DOHH2 (cell line): Measurements from ENCODE around the gene FCER1G.
"Not testable (repeated sequence)": the region's sequence is repeated elsewhere in the genome, so short reads cannot be mapped to it uniquely, and the experiment has no call there.

Experiments used
- H3F3A ChIP-seq: fragments of 200-600 bp; sonication (generic), shearing (Covaris generic); 2 replicates; pipeline ENCODE4 v1.6.0; 2016; ENCODE audit warnings: antibody characterized with exemption, mild to moderate bottlenecking; ENCODE audit not compliant: control insufficient read depth, insufficient read depth
- H3K27ac ChIP-seq: fragments of 200-600 bp; sonication (generic); 2 replicates; pipeline ENCODE4 v1.5.1; 2014; ENCODE audit warnings: low read depth, mild to moderate bottlenecking, low read length, moderate library complexity
- H3K27me3 ChIP-seq: fragments of 200-600 bp; sonication (generic); 2 replicates; pipeline ENCODE4 v1.6.1; 2014; ENCODE audit warnings: mild to moderate bottlenecking, low read length, mixed read lengths; ENCODE audit not compliant: control insufficient read depth
- H3K36me3 ChIP-seq: fragments of 200-600 bp; sonication (generic); 2 replicates; pipeline ENCODE4 v1.6.1; 2014; ENCODE audit warnings: mild to moderate bottlenecking, low read length, moderate library complexity, mixed read lengths; ENCODE audit not compliant: control insufficient read depth
- H3K4me1 ChIP-seq: fragments of 200-600 bp; sonication (generic); 2 replicates; pipeline ENCODE4 v1.6.1; 2014; ENCODE audit warnings: mild to moderate bottlenecking, low read length, mixed read lengths; ENCODE audit not compliant: control insufficient read depth
- H3K4me2 ChIP-seq: fragments of 200-600 bp; sonication (generic); 2 replicates; pipeline ENCODE4 v1.6.0; 2014; ENCODE audit warnings: mild to moderate bottlenecking, low read length, moderate library complexity
- H3K4me3 ChIP-seq: fragments of 200-600 bp; sonication (generic); 2 replicates; pipeline ENCODE4 v1.5.1; 2014; ENCODE audit warnings: mild to moderate bottlenecking, low read length, mixed read lengths
- H3K79me2 ChIP-seq: fragments of 200-600 bp; sonication (generic); 2 replicates; pipeline ENCODE4 v1.6.1; 2014; ENCODE audit warnings: mild to moderate bottlenecking, low read length, mixed read lengths; ENCODE audit not compliant: control insufficient read depth
- H3K9me2 ChIP-seq: fragments of 200-600 bp; sonication (generic); replicated peaks from 2 replicates; pipeline ENCODE4 v1.6.1; 2014; ENCODE audit warnings: mild to moderate bottlenecking, low read length, mixed read lengths; ENCODE audit not compliant: control insufficient read depth
- H3K9me3 ChIP-seq: fragments of 200-600 bp; sonication (generic); 2 replicates; pipeline ENCODE4 v1.6.1; 2014; ENCODE audit warnings: antibody characterized with exemption, low read length, mixed read lengths; ENCODE audit not compliant: control insufficient read depth, insufficient read depth
- H4K20me1 ChIP-seq: fragments of 200-600 bp; sonication (generic); 2 replicates; pipeline ENCODE4 v1.6.0; 2014; ENCODE audit warnings: low read depth, mild to moderate bottlenecking, antibody characterized with exemption, low read length, moderate library complexity; ENCODE audit not compliant: control insufficient read depth, insufficient read depth
- CTCF ChIP-seq: fragments of 200-600 bp; sonication (generic); IDR thresholded peaks from one replicate; pipeline ENCODE4 v1.5.1; 2014; ENCODE audit warnings: antibody characterized with exemption, mild to moderate bottlenecking, low read depth, low read length; ENCODE audit not compliant: poor library complexity, severe bottlenecking
- EZH2phosphoT487 ChIP-seq: fragments of 200-600 bp; sonication (generic); IDR thresholded peaks from 2 replicates; pipeline ENCODE4 v1.6.1; 2017; ENCODE audit warnings: borderline replicate concordance, mild to moderate bottlenecking, antibody characterized with exemption, low read length, moderate library complexity, mixed read lengths

FCER1G gene

DNA sequence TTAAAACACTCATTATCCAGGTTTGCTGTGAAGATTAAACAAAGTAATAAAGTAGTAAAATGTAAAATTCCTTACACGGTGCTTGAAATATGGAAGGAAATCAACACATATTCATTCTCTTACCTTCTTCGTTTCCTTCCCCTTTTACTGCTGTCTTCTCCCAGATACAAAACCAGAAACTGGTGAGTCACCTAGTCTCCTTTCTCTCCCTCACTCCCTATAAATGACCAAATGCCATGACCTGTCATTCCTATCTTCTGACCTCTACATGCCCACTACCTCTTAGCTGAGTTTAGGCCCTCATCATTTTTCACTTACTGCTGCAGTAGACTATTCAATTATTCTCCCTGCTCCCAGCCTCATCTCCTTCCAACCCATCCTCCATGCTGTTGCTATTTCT, 27.2 kb downstream of the FCER1G start:
- Histone ChIP-seq H3K9me2 (no peaks in the 10 kb centered on the region), H3K4me2 (no peak overlapping the region), H3K9me3 (no peaks in the 10 kb centered on the region), H3F3A (no peaks in the 10 kb centered on the region), H4K20me1 (no peaks in the 10 kb centered on the region), H3K27me3 (no peaks in the 10 kb centered on the region), H3K79me2 (no peaks in the 10 kb centered on the region), H3K36me3 (no peaks in the 10 kb centered on the region), H3K4me3 (no peak overlapping the region), H3K4me1 (peaks cover 7% of the 10 kb centered on the region; the same call in 1 of the 2 replicates), H3K27ac (no peak overlapping the region)
- TF ChIP-seq EZH2phosphoT487 = no peak
- TF ChIP-seq CTCF = no peak

DNA sequence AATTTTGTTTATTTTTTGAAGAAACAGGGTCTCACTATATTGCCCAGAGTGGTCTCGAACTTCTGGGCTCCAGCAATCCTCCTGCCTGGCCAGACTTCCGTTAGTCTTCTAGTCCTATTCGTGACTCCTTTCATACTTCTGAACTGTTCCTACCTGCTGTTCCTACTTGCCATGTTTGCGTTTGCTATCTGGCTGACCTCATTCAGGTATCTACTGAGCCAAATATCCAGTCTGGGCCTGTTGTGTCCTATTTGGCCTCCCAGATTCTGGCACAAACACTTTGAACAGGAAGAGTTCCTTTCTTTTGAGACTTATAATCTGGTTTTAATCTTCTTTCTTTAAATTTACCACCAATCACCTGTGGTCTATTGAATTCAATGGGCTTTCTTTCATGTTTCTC, 29.8 kb downstream of the FCER1G start:
- Histone ChIP-seq H3K27ac (no peak overlapping the region), H3K79me2 (no peaks in the 10 kb centered on the region), H4K20me1 (no peaks in the 10 kb centered on the region), H3K4me3 (no peak overlapping the region), H3K9me2 (no peaks in the 10 kb centered on the region), H3K4me2 (no peak overlapping the region), H3K36me3 (no peaks in the 10 kb centered on the region), H3F3A (no peaks in the 10 kb centered on the region), H3K27me3 (no peaks in the 10 kb centered on the region), H3K9me3 (no peaks in the 10 kb centered on the region), H3K4me1 (peaks cover 7% of the 10 kb centered on the region; the same call in 1 of the 2 replicates)
- TF ChIP-seq EZH2phosphoT487 = no peak
- no peak for TF ChIP-seq CTCF

DNA sequence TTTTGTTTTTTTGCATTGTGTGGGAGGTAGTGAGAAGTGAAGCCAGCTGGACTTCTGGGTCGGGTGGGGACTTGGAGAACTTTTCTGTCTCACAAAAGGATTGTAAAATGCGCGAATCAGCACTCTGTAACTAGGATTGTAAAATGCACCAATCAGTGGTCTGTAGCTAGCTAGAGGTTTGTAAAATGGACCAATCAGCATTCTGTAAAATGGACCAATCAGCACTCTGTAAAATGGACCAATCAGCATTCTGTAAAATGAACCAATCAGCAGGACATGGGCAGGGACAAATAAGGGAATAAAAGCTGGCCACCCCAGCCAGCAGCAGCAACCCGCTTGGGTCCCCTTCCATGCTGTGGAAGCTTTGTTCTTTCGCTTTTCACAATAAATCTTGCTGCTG, 35.0 kb downstream of the FCER1G start:
- not testable (repeated sequence) for H3K9me3 ChIP-seq, H3K4me3 ChIP-seq, H3K27me3 ChIP-seq, H3K9me2 ChIP-seq, H3K4me2 ChIP-seq, H3K79me2 ChIP-seq, H4K20me1 ChIP-seq, H3K27ac ChIP-seq, H3K4me1 ChIP-seq, H3F3A ChIP-seq, H3K36me3 ChIP-seq

- Histone ChIP-seq H3K4me1 (no peaks in the 10 kb centered on the region), H3K36me3 (no peaks in the 10 kb centered on the region), H3K9me2 (no peaks in the 10 kb centered on the region), H3F3A (no peaks in the 10 kb centered on the region), H3K79me2 (no peaks in the 10 kb centered on the region), H4K20me1 (no peaks in the 10 kb centered on the region), H3K9me3 (no peaks in the 10 kb centered on the region), H3K27me3 (no peaks in the 10 kb centered on the region), H3K4me2 (no peak overlapping the region), H3K27ac (no peak overlapping the region), H3K4me3 (no peak overlapping the region)
- TF ChIP-seq EZH2phosphoT487 (no peak), CTCF (no peak)
Measured at GRCh38 chr1:161250829-161251228, 35.7 kb downstream of the FCER1G start.
